AG04450 (cell line): ENCODE measurements around the gene OSBPL7. TPM values are rescaled to one million over a fixed set of nuclear protein-coding genes. Genes with fewer than 3 reads are reported as not detected.

ENCODE experiments used
- CTCF ChIA-PET: fragments of 300-600, 350-600 bp; formaldehyde crosslinking; extraction: SDS; loops from one replicate; lab custom pipeline; 2022; ENCODE audit warnings: antibody characterized with exemption, inconsistent platforms; lab: Charles Lee
- POLR2A ChIA-PET: fragments of 350-600 bp; formaldehyde crosslinking; extraction: SDS; loops from one replicate; lab custom pipeline; 2021; ENCODE audit warnings: antibody characterized with exemption, inconsistent platforms; lab: Yijun Ruan, JAX
- DNase-seq: peaks from one replicate; pipeline ENCODE4 v3.0.0-alpha.2; 2011; ENCODE audit warnings: low read depth, low spot score
- H3K27ac ChIP-seq: one replicate; pipeline ENCODE4 v1.5.1; 2012; ENCODE audit warnings: low read depth, low read length, control low read depth
- H3K27me3 ChIP-seq: one replicate; pipeline ENCODE4 v1.6.0; 2012; ENCODE audit warnings: low read length; ENCODE audit not compliant: control insufficient read depth, insufficient read depth
- H3K4me3 ChIP-seq: 2 replicates; pipeline ENCODE4 v1.5.1; 2011; ENCODE audit warnings: mild to moderate bottlenecking, low read depth, low read length, control low read depth
- H3K9me3 ChIP-seq: 2 replicates; pipeline ENCODE4 v1.5.1; 2012; ENCODE audit warnings: low read length; ENCODE audit not compliant: control insufficient read depth, insufficient read depth
- CTCF ChIP-seq: IDR thresholded peaks from 2 replicates; pipeline ENCODE4 v1.5.1; 2011; ENCODE audit warnings: low read depth, low read length, control low read depth, inconsistent platforms
- polyA plus RNA-seq: library from polyadenylated mRNA; depleted of rRNA; stranded (reverse); fragments of >200 nt; gene quantifications from 2 replicates; pipeline ENCODE4 v1.2.3, GENCODE V29; 2011

Gene OSBPL7
- polyA plus RNA-seq, 1 experiment = 5.3 TPM

- no peak for TF ChIP-seq CTCF
- CTCF ChIA-PET = interaction anchor here (2.7 to 5.2 kb wide), 2 partner anchors 11 to 38 kb away, joined by 21 to 26 read pairs; partner anchors contain the start of gene SCRN2
- POLR2A ChIA-PET = interaction anchor here (0.6 kb wide), 1 partner anchor 39 kb away, joined by 4 read pairs; no protein-coding TSS in a partner anchor
- Histone ChIP-seq H3K27ac (no peak overlapping the region), H3K9me3 (peaks cover 9% of the 10 kb centered on the region; the same call in 1 of the 2 replicates), H3K4me3 (no peak overlapping the region), H3K27me3 (peaks cover 77% of the 10 kb centered on the region)
- DNase-seq = no peak
Observed at GRCh38 chr17:47852113-47852949, 30.7 kb upstream of the OSBPL7 start.

- TF ChIP-seq CTCF = no peak
- no peak overlapping the region for H3K27ac ChIP-seq
- no peak overlapping the region for H3K4me3 ChIP-seq
- no peak for DNase-seq
- H3K9me3 ChIP-seq = peaks cover 9% of the 10 kb centered on the region; the same call in 1 of the 2 replicates
- ChIA-PET CTCF (interaction anchor here (2.7 to 5.2 kb wide), 2 partner anchors 10 to 38 kb away, joined by 21 to 26 read pairs; partner anchors contain the start of gene SCRN2), POLR2A (no interaction called here)
- peaks cover 80% of the 10 kb centered on the region for H3K27me3 ChIP-seq
Observed at GRCh38 chr17:47851764-47852112, 30.1 kb upstream of the OSBPL7 start.

- 0 out of 2 replicates have a peak, but pooled peaks have one; percentile 8 for TF ChIP-seq CTCF
- CTCF ChIA-PET = interaction anchor here (1.1 to 5.2 kb wide), 3 partner anchors 9 to 39 kb away, joined by 4 to 26 read pairs (median 21); partner anchors contain the start of gene SCRN2
- Histone ChIP-seq H3K27me3 (peaks cover 79% of the 10 kb centered on the region), H3K27ac (no peak within 1 kb of the TSS), H3K4me3 (peak within 1 kb of the TSS; percentile 31), H3K9me3 (peaks cover 9% of the 10 kb centered on the region; the same call in 1 of the 2 replicates)
- POLR2A ChIA-PET = interaction anchor here (1.1 to 1.2 kb wide), 2 partner anchors 12 to 39 kb away, joined by 3 to 6 read pairs; no protein-coding TSS in a partner anchor
- no peak for DNase-seq
Observed at GRCh38 chr17:47850692-47851573, 29.3 kb upstream of the OSBPL7 start, which contains the start of gene SP6. Gene SP6 (minus strand): TSS chr17:47851163. CDS start chr17:47848429, 2,734 bp downstream.

GRCh38 chr17:47850373-47850691, 28.7 kb upstream of the OSBPL7 start:
- CTCF ChIA-PET = interaction anchor here (1.1 to 5.2 kb wide), 3 partner anchors 9 to 40 kb away, joined by 4 to 26 read pairs (median 21); partner anchors contain the start of gene SCRN2
- no peak for TF ChIP-seq CTCF
- POLR2A ChIA-PET = interaction anchor here (1.1 to 1.2 kb wide), 2 partner anchors 13 to 40 kb away, joined by 3 to 6 read pairs; no protein-coding TSS in a partner anchor

More at GRCh38 chr17:47850373-47850691, 28.7 kb upstream of the OSBPL7 start:
- H3K27ac ChIP-seq = no peak overlapping the region
- peaks cover 81% of the 10 kb centered on the region for H3K27me3 ChIP-seq
- peak overlapping the region; percentile 31 for H3K4me3 ChIP-seq
- no peak for DNase-seq
- peaks cover 9% of the 10 kb centered on the region; the same call in 1 of the 2 replicates for H3K9me3 ChIP-seq
